22Rv1 (cell line): ENCODE measurements around the gene TNFAIP2.

ENCODE experiments used
- ZFX ChIP-seq: fragments of 450-650 bp; IDR thresholded peaks from 2 replicates; pipeline ENCODE4 v1.6.1; 2017; ENCODE audit warnings: antibody characterized with exemption, borderline replicate concordance
- TF ChIP-seq, protein P1 (sequence below): fragments of 450-650 bp; IDR thresholded peaks from 2 replicates; pipeline ENCODE4 v1.5.1; 2017; ENCODE audit warnings: mild to moderate bottlenecking

DNA sequence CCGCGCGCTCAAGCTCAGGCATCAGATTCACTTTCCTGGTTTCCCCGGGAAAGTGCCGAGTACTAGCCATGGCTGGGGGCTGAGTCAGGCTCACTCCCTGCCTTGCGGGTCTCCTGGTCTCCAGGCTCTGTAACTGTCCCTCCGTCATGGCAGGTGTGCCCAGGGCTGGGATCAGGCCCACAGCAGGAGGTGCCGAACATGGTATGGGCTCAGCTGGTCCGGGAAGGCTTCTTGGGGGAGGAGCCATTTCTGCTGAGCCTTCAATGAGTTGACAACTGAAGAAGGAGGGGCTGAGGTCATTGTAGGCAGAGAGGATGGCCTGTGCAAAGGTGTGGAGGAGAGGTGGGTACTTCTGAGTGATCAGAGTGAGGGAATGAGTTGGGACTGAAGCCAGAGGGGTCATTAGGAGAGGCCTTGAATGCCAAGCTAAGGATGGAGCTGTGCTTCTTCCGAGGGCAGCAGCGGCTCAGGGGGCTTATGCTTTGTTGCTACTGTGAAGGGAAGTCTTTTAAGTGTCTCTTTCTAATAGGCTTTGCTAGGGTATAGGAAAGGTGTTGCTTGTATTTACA is 28.0 kb upstream of the TNFAIP2 start:
- TF ChIP-seq, protein P1, sequence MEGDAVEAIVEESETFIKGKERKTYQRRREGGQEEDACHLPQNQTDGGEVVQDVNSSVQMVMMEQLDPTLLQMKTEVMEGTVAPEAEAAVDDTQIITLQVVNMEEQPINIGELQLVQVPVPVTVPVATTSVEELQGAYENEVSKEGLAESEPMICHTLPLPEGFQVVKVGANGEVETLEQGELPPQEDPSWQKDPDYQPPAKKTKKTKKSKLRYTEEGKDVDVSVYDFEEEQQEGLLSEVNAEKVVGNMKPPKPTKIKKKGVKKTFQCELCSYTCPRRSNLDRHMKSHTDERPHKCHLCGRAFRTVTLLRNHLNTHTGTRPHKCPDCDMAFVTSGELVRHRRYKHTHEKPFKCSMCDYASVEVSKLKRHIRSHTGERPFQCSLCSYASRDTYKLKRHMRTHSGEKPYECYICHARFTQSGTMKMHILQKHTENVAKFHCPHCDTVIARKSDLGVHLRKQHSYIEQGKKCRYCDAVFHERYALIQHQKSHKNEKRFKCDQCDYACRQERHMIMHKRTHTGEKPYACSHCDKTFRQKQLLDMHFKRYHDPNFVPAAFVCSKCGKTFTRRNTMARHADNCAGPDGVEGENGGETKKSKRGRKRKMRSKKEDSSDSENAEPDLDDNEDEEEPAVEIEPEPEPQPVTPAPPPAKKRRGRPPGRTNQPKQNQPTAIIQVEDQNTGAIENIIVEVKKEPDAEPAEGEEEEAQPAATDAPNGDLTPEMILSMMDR, result no peak
- TF ChIP-seq ZFX, result no peak
